Uterus (tissue), 2 donors: ENCODE measurements around the gene FBLIM1.

Experiments
- POLR2A ChIP-seq, 2 donors: fragments of 450-650 bp; IDR thresholded peaks; one replicate each; pipeline ENCODE4 v1.6.1; 2016; ENCODE audit warnings: antibody characterized with exemption in 2 of 2, mild to moderate bottlenecking in 1 of 2, moderate library complexity in 1 of 2
- TF ChIP-seq, protein P1 (sequence below), 4 experiments: fragments of 200-600 bp in 2 of 4; fragments of 450-650 bp in 2 of 4; sonication (generic) in 2 of 4; IDR thresholded peaks; one replicate each; pipeline ENCODE4 v1.5.1; 2016 to 2019; ENCODE audit warnings: antibody characterized with exemption in 4 of 4, mild to moderate bottlenecking in 2 of 4, moderate library complexity in 1 of 4

DNA sequence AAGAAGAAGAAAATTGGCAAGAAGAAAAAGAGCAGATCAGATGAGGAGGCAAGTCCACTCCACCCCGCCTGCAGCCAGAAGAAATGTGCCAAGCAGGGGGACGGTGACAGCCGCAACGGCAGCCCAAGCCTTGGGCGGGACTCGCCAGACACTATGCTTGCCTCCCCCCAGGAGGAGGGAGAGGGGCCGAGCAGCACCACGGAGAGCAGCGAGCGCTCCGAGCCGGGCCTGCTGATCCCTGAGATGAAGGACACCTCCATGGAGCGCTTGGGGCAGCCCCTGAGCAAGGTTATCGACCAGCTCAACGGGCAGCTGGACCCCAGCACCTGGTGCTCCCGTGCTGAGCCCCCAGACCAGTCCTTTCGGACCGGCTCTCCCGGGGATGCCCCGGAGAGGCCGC is 31.6 kb upstream of the FBLIM1 start:
- TF ChIP-seq, protein P1, sequence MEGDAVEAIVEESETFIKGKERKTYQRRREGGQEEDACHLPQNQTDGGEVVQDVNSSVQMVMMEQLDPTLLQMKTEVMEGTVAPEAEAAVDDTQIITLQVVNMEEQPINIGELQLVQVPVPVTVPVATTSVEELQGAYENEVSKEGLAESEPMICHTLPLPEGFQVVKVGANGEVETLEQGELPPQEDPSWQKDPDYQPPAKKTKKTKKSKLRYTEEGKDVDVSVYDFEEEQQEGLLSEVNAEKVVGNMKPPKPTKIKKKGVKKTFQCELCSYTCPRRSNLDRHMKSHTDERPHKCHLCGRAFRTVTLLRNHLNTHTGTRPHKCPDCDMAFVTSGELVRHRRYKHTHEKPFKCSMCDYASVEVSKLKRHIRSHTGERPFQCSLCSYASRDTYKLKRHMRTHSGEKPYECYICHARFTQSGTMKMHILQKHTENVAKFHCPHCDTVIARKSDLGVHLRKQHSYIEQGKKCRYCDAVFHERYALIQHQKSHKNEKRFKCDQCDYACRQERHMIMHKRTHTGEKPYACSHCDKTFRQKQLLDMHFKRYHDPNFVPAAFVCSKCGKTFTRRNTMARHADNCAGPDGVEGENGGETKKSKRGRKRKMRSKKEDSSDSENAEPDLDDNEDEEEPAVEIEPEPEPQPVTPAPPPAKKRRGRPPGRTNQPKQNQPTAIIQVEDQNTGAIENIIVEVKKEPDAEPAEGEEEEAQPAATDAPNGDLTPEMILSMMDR (IDR thresholded peaks at IDR 0.05) = no peak
- no peak for TF ChIP-seq POLR2A (IDR thresholded peaks at IDR 0.05)
